Vagina (tissue), 2 donors: ENCODE results near the gene PPARGC1A.

ENCODE experiments used
- CTCF ChIP-seq, 3 experiments: fragments of 450-650 bp in 2 of 3; fragments of 200-600 bp in 1 of 3; sonication (generic) in 1 of 3; IDR thresholded peaks; one replicate each; pipeline ENCODE4 v1.5.1; 2017 to 2019; ENCODE audit warnings: antibody characterized with exemption in 3 of 3, mild to moderate bottlenecking in 2 of 3, moderate library complexity in 2 of 3
- POLR2A ChIP-seq, 2 donors: fragments of 450-650 bp; IDR thresholded peaks; one replicate each; pipeline ENCODE4 v1.6.1; 2017; ENCODE audit warnings: antibody characterized with exemption in 2 of 2, mild to moderate bottlenecking in 2 of 2, moderate library complexity in 2 of 2
- POLR2AphosphoS5 ChIP-seq, 2 donors: sonication (generic); formaldehyde crosslinking; IDR thresholded peaks; one replicate each; pipeline ENCODE4 v1.9.0; 2017; ENCODE audit warnings: antibody characterized with exemption in 2 of 2, mild to moderate bottlenecking in 2 of 2, low read depth in 1 of 2; ENCODE audit not compliant: insufficient read depth in 1 of 2

- no peak for TF ChIP-seq POLR2A (IDR thresholded peaks at IDR 0.05)
- no peak for TF ChIP-seq POLR2AphosphoS5 (IDR thresholded peaks at IDR 0.05; ENCODE audit: insufficient read depth in 1 of 2, low read depth in 1 of 2)
- TF ChIP-seq CTCF (IDR thresholded peaks at IDR 0.05) = no peak
Measured at GRCh38 chr4:23746672-23747071, 143.2 kb downstream of the PPARGC1A start.
